Upper lobe of left lung (tissue), 6 donors: ENCODE data around the gene ANKS1B. TPM values are rescaled to one million over a fixed set of nuclear protein-coding genes. Genes with fewer than 3 reads are reported as not detected.

ENCODE experiments used
- ATAC-seq, 2 donors: fragments of 200-7000 bp; cut with Tn5 transposase; one replicate each; pipeline ENCODE4 v1.9.1; 2022; ENCODE audit warnings: mild to moderate bottlenecking in 2 of 2, moderate library complexity in 2 of 2; ENCODE audit not compliant: low FRiP score in 2 of 2
- DNase-seq, 2 donors: peaks; one replicate each; pipeline ENCODE4 v3.0.0-alpha.2; 2019 to 2020
- H3K27ac ChIP-seq, 4 donors: fragments of 200-600 bp; sonication (generic); one replicate each; pipeline ENCODE4 v1.5.1; 2016 to 2019
- H3K27me3 ChIP-seq, 4 donors: fragments of 200-600 bp; sonication (generic); one replicate each; pipeline ENCODE4 v1.5.1; 2017 to 2019
- H3K36me3 ChIP-seq, 4 donors: fragments of 200-600 bp; sonication (generic); one replicate each; pipeline ENCODE4 v1.5.1; 2016 to 2019
- H3K4me1 ChIP-seq, 4 donors: fragments of 200-600 bp; sonication (generic); one replicate each; pipeline ENCODE4 v1.5.1; 2018 to 2019
- H3K4me3 ChIP-seq, 4 donors: fragments of 200-600 bp; sonication (generic); one replicate each; pipeline ENCODE4 v1.5.1; 2017 to 2019; ENCODE audit warnings: mild to moderate bottlenecking in 2 of 4, moderate library complexity in 1 of 4
- H3K9me3 ChIP-seq, 4 donors: fragments of 200-600 bp; sonication (generic); one replicate each; pipeline ENCODE4 v1.5.1; 2018 to 2019
- CTCF ChIP-seq, 6 experiments: fragments of 450-650 bp in 4 of 6; fragments of 200-600 bp in 2 of 6; sonication (generic) in 2 of 6; IDR thresholded peaks; one replicate each; pipeline ENCODE4 v1.5.1; 2016 to 2019; ENCODE audit warnings: antibody characterized with exemption in 6 of 6
- EP300 ChIP-seq, 4 donors: sonication (generic); formaldehyde crosslinking; IDR thresholded peaks; one replicate each; pipeline ENCODE4 v1.5.1; 2017; ENCODE audit warnings: antibody characterized with exemption in 4 of 4, control low read depth in 2 of 4
- POLR2A ChIP-seq, 4 donors: fragments of 450-650 bp; IDR thresholded peaks; one replicate each; pipeline ENCODE4 v1.5.1; 2016 to 2017; ENCODE audit warnings: antibody characterized with exemption in 4 of 4, mild to moderate bottlenecking in 2 of 4
- POLR2AphosphoS5 ChIP-seq, 2 donors: sonication (generic); formaldehyde crosslinking; IDR thresholded peaks; one replicate each; pipeline ENCODE4 v1.5.1; 2017; ENCODE audit warnings: antibody characterized with exemption in 2 of 2
- WGBS, 2 donors: methylation state at CpG; one replicate each; pipeline ENCODE4 v1.1.5; 2017 to 2018; 5-methylcytosine and 5-hydroxymethylcytosine counted together
- total RNA-seq, 6 donors: library from RNA; depleted of rRNA in 4 of 6; stranded (reverse); fragments of >200 nt in 4 of 6; gene quantifications; one replicate each; pipeline versions ENCODE4 v1.1.0 to v1.2.1, GENCODE V29; 2016 to 2021
- donor health status: DM: no; HTN: no; CAD: no; lungs with moderate emphysema.
- donor health status: DM: no; HTN: yes; CAD: no; lungs with severe emphysema.

ANKS1B gene
- total RNA-seq, 6 donors from 2014 or later = 5.1 to 23.7 (median 7.2) TPM

- DNase-seq (peak in 1 of 2 donors; percentile 3), ATAC-seq (no peak)
- Histone ChIP-seq H3K27ac (no peak overlapping the region), H3K27me3 (no peaks in the 10 kb centered on the region), H3K4me1 (no peaks in the 10 kb centered on the region), H3K36me3 (no peaks in the 10 kb centered on the region), H3K4me3 (no peak overlapping the region), H3K9me3 (no peaks in the 10 kb centered on the region)
- 89 to 91% methylated on average over 7 of the region's 7 CpGs for WGBS, 2 donors
- TF ChIP-seq EP300 (IDR thresholded peaks at IDR 0.05) = no peak
- no peak for TF ChIP-seq POLR2AphosphoS5 (IDR thresholded peaks at IDR 0.05)
- TF ChIP-seq CTCF (IDR thresholded peaks at IDR 0.05) = no peak
- TF ChIP-seq POLR2A (IDR thresholded peaks at IDR 0.05) = no peak
Observed at GRCh38 chr12:98830657-98831056, 1154.1 kb downstream of the ANKS1B start.

- H3K27ac ChIP-seq = no peak overlapping the region
- H3K27me3 ChIP-seq = no peaks in the 10 kb centered on the region
- no peak overlapping the region for H3K4me3 ChIP-seq
- no peak for DNase-seq
- H3K4me1 ChIP-seq = no peaks in the 10 kb centered on the region
- no peak for TF ChIP-seq POLR2A (IDR thresholded peaks at IDR 0.05)
- no peak for TF ChIP-seq POLR2AphosphoS5 (IDR thresholded peaks at IDR 0.05)
- TF ChIP-seq CTCF (IDR thresholded peaks at IDR 0.05) = no peak
- TF ChIP-seq EP300 (IDR thresholded peaks at IDR 0.05) = no peak
- no peaks in the 10 kb centered on the region for H3K36me3 ChIP-seq
- no peak for ATAC-seq
- 79 to 83% methylated on average over 8 of the region's 8 CpGs for WGBS, 2 donors
- H3K9me3 ChIP-seq = no peaks in the 10 kb centered on the region
Observed at GRCh38 chr12:98828802-98829600, 1155.7 kb downstream of the ANKS1B start.

- no peaks in the 10 kb centered on the region for H3K9me3 ChIP-seq
- no peak overlapping the region for H3K27ac ChIP-seq
- no peak for ATAC-seq
- no peaks in the 10 kb centered on the region for H3K36me3 ChIP-seq
- H3K27me3 ChIP-seq = no peaks in the 10 kb centered on the region
- TF ChIP-seq POLR2A (IDR thresholded peaks at IDR 0.05) (no peak), POLR2AphosphoS5 (IDR thresholded peaks at IDR 0.05) (no peak), EP300 (IDR thresholded peaks at IDR 0.05) (no peak), CTCF (IDR thresholded peaks at IDR 0.05) (no peak)
- H3K4me3 ChIP-seq = no peak overlapping the region
- H3K4me1 ChIP-seq = no peaks in the 10 kb centered on the region
- no peak for DNase-seq
- 61% methylated on average over 5 of the region's 5 CpGs for WGBS, 2 donors
Observed at GRCh38 chr12:98823012-98823411, 1161.7 kb downstream of the ANKS1B start.

- Histone ChIP-seq H3K27me3 (no peaks in the 10 kb centered on the region), H3K4me3 (no peak overlapping the region), H3K9me3 (no peaks in the 10 kb centered on the region), H3K36me3 (no peaks in the 10 kb centered on the region), H3K27ac (no peak overlapping the region), H3K4me1 (no peaks in the 10 kb centered on the region)
- WGBS, 2 donors = 47 to 68% methylated on average over 3 of the region's 3 CpGs
- no peak for DNase-seq
- no peak for ATAC-seq
- no peak for TF ChIP-seq CTCF (IDR thresholded peaks at IDR 0.05)
- no peak for TF ChIP-seq EP300 (IDR thresholded peaks at IDR 0.05)
- no peak for TF ChIP-seq POLR2AphosphoS5 (IDR thresholded peaks at IDR 0.05)
- no peak for TF ChIP-seq POLR2A (IDR thresholded peaks at IDR 0.05)
Observed at GRCh38 chr12:98821866-98822265, 1162.9 kb downstream of the ANKS1B start.

- WGBS, 2 donors = 77 to 85% methylated on average over 2 of the region's 2 CpGs
- ATAC-seq (no peak), DNase-seq (no peak)
- Histone ChIP-seq H3K4me1 (no peaks in the 10 kb centered on the region), H3K4me3 (no peak overlapping the region), H3K9me3 (no peaks in the 10 kb centered on the region), H3K36me3 (no peaks in the 10 kb centered on the region), H3K27ac (no peak overlapping the region), H3K27me3 (no peaks in the 10 kb centered on the region)
- TF ChIP-seq CTCF (IDR thresholded peaks at IDR 0.05) = no peak
- no peak for TF ChIP-seq POLR2A (IDR thresholded peaks at IDR 0.05)
- no peak for TF ChIP-seq POLR2AphosphoS5 (IDR thresholded peaks at IDR 0.05)
- TF ChIP-seq EP300 (IDR thresholded peaks at IDR 0.05) = no peak
Observed at GRCh38 chr12:98821232-98821631, 1163.5 kb downstream of the ANKS1B start.
